Urinary bladder (tissue), 4 donors: ENCODE results near the gene CD58. TPM values are rescaled to one million over a fixed set of nuclear protein-coding genes. Genes with fewer than 3 reads are reported as not detected.
"Not testable (repeated sequence)": the region's sequence is repeated elsewhere in the genome, so short reads cannot be mapped to it uniquely, and the experiment has no call there.

Experiments used
- DNase-seq: peaks from one replicate; pipeline ENCODE4 v3.0.0-alpha.2; 2015; ENCODE audit errors: extremely low spot score
- H3K27ac ChIP-seq: one replicate; pipeline ENCODE4 v1.5.1; 2013; ENCODE audit warnings: low read depth, mild to moderate bottlenecking, moderate library complexity
- H3K36me3 ChIP-seq: one replicate; pipeline ENCODE4 v1.6.1; 2013; ENCODE audit warnings: mild to moderate bottlenecking, moderate library complexity; ENCODE audit not compliant: insufficient read depth
- H3K4me1 ChIP-seq: one replicate; pipeline ENCODE4 v1.6.1; 2013; ENCODE audit warnings: mild to moderate bottlenecking, moderate library complexity; ENCODE audit not compliant: insufficient read depth
- H3K4me3 ChIP-seq: one replicate; pipeline ENCODE4 v1.5.1; 2013; ENCODE audit warnings: low read depth, low read length
- WGBS: extraction: QIAGEN DNeasy Blood & Tissue Kit; methylation state at CpG from one replicate; pipeline ENCODE4 v1.1.7; 2013; 5-methylcytosine and 5-hydroxymethylcytosine counted together
- polyA plus RNA-seq: library from polyadenylated mRNA; stranded (reverse); fragments of 200-250 nt; gene quantifications from one replicate; pipeline ENCODE4 v1.2.3, GENCODE V29; 2013
- total RNA-seq: library from RNA; depleted of rRNA; stranded (reverse); fragments of >200 nt; gene quantifications from one replicate; pipeline ENCODE4 v1.2.3, GENCODE V29; 2014
- donor health status: healthy with polysubstance abuse.
- donor health status: healthy.

Gene CD58, protein sequence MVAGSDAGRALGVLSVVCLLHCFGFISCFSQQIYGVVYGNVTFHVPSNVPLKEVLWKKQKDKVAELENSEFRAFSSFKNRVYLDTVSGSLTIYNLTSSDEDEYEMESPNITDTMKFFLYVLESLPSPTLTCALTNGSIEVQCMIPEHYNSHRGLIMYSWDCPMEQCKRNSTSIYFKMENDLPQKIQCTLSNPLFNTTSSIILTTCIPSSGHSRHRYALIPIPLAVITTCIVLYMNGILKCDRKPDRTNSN
- 36.3 TPM for total RNA-seq
- polyA plus RNA-seq = 22.6 TPM

DNA sequence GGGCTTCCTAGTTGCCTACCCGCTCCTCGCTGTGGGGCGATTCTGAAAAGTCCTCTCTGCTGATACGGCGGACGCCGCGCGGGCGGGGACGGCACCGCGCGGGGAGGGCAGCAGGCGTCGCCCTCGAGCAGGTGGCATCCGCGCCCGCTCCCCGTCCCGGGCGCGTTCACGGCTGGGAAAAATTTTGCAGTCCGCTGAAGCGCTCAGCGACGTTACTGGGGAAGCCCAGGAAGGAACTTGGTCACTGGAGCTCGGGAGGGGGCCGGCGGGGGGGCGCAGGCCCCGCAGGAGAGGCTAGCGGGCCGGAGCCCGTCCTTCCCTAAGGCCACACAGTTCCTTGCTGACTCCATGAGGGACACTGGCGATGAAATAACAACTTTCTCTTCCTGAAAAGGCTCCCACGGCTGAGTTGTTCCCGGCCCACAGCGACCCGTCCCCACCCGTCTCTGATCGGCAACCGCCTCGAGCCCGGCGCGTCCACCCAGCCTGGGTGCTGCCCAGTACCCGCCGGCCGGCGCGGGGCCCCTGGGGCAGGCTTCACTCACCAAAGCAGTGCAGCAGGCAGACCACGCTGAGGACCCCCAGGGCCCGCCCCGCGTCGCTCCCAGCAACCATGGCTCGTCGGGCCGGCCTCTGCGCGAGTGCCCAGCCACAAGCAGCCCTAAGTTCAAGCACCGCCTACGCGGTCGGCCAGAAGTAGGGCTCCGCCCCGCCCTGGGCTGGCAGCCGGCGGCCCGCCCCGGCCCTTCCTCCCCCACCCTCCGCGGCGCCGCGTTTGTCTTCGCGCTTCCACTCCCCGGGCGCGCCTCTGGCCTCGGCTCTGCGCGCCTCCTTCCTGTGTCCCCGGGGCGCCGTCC is at the start of gene CD58:
Gene CD58 (minus strand): TSS at position 669 of the 857 bp plus-strand sequence. CDS start 54 bp downstream, at position 615.
- H3K36me3 ChIP-seq = no peaks in the 10 kb centered on the region
- no peaks in the 10 kb centered on the region for H3K4me1 ChIP-seq
- DNase-seq = peak; percentile 40
- H3K4me3 ChIP-seq = peak within 1 kb of the TSS; percentile 56
- WGBS = under 1% methylated on average over 90 of the region's 90 CpGs
- peak within 1 kb of the TSS; percentile 95 for H3K27ac ChIP-seq

DNA sequence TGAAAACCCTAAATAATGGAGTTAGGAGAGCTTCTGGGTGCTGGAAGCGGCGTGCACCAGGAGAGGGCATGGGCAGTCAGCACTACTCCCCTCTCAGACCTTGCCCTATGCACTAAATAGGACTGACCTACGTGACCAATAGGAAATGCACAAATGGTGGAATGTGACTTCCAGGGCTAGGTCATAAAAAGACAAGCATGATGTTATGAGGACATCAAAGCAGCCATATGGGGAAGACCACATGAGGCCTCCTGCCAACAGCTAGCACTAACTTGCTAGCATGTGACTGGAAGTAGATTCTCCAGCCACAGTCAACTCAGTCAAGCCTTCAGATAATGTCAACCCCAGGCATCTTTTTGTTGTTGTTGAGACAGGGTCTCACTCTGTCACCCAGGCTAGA is 49.6 kb upstream of the CD58 start:
- DNase-seq, H3K4me1 ChIP-seq, H3K36me3 ChIP-seq, H3K4me3 ChIP-seq, H3K27ac ChIP-seq: not testable (repeated sequence)
- WGBS = 100% methylated on average over 3 of the region's 3 CpGs

DNA sequence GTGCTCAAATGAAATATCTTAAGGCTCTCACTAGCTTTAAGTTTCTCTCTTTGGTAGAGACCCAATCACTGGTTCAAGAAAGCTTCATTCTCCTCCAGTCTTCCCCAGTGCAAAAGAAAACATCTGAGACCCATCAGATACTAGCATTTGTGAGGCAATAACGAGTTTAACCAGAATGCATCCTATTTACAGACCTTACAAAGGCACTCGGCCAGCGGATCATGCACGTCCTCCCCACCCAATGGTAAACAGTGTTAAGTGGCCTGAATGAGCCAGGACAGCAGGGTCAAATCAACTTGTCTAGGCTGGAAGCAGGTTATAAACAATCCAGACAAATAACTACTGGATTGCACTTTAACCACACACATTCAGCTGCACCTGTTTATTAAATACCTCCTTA is 48.3 kb upstream of the CD58 start:
- not testable (repeated sequence) for DNase-seq, H3K36me3 ChIP-seq, H3K4me1 ChIP-seq, H3K27ac ChIP-seq, H3K4me3 ChIP-seq
- 43% methylated on average over 4 of the region's 4 CpGs for WGBS

DNA sequence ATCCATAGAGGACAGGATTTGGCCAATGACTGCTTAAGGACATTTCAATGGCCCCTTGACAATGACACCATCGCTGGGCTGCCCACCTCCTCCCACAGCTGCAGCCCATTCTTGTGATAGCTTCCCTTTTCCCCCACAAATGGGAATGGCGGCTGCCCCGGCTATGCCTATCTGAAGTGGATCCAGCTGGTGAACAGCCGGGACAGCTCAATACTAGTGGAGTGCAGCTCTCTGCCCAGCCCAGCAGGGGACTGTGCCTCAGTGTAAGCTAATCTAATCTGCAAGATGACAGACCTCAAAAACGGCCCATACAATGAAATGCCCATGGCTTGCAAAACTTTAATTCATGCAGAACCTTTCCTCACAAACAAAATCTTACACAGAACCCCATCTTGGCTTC is 47.0 kb upstream of the CD58 start:
- not testable (repeated sequence) for DNase-seq
- WGBS = 65% methylated on average over 5 of the region's 5 CpGs

DNA sequence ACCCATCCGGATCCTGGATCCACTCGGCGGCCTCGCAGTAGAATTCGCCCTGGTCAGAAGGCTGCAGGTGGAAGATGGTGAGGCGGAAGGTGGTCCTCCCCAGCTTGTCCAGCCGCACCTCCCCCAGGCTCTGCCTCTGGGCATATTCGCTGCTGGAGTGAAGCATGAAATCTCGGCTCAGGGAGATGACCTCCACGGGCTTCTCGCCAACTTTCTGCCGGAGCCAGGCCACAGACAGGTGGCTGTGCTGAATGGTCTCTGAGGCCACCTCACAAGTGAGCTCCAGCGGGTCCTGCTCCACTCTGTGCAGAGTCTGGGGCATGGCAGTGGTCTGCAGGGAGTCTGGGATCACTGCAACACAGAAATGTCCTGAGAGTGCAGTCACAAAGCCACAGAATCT is 43.0 kb upstream of the CD58 start:
- DNase-seq, H3K27ac ChIP-seq, H3K4me3 ChIP-seq, H3K36me3 ChIP-seq, H3K4me1 ChIP-seq: not testable (repeated sequence)
- 88% methylated on average over 13 of the region's 13 CpGs for WGBS

More for the DNA sequence above, 47.0 kb upstream of the CD58 start:
- not testable (repeated sequence) for H3K36me3 ChIP-seq, H3K4me3 ChIP-seq, H3K27ac ChIP-seq, H3K4me1 ChIP-seq

DNA sequence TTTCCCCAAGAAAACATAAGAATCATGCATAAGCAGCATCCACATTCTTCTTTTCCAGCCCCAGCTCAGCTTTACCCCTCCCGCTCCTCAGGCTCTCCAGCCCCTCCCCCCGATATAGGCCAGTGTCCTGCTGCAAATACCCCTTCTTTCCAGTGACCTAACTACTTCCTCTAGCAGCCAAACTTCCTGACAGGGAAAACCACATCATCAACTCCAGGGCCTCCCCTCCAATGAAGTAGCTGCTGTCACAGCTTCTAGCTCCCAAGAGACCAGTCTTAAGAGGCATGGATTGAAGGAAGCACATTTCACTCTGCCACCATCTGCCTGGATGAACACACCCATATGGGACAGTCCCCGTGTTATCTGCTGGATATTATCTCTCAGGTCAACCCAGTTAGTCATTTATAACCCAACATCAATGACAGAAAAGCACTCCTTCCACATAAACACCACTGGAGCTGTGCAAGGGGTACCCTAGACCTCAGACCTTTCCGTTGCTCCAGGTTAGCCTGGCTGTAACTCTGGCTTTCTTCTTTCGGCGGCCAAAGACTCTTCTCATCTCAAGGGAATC is 39.1 kb upstream of the CD58 start:
- H3K36me3 ChIP-seq, H3K4me3 ChIP-seq, H3K4me1 ChIP-seq, H3K27ac ChIP-seq, DNase-seq: not testable (repeated sequence)
- WGBS = 88% methylated on average over 6 of the region's 6 CpGs

DNA sequence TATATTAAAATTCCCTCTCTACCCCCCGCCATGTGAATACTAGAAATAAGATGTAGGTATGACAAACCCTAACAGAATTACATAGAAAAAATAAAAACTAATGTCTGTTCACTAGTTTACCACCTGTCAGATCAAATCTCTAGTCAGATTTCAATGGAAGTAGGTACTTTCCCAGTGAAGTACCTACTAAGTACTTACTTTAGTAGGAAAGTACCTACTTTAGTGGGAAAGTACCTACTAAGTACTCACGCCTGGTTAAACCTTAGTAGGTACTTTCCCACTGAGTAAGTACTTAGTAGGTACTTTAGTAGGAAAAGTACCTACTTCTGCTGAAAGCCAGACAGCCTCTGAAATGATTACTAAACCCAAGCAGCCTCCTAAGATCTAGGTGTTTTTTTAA is 38.0 kb upstream of the CD58 start:
- not testable (repeated sequence) for DNase-seq, H3K4me3 ChIP-seq, H3K4me1 ChIP-seq, H3K36me3 ChIP-seq, H3K27ac ChIP-seq
- 88% methylated on average over 2 of the region's 2 CpGs for WGBS

DNA sequence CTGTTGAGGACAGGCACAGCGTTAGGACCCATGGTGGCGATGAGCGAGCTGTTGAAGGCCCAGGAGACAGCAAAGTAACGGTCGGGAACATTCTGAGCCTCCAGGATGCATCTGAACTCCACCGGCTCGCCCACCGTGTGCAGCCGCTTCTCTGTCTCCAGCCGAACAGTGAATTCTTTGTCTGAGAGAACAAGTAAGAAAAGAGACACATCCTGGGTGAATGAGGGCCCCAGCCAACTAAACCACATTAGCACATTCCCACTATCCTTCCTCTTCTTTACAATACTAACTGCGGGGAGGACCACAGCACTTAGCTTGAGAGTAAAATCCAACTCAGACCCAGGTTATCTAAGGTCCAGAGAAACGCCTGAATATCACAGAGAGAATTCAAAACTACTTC is 37.3 kb upstream of the CD58 start:
- H3K27ac ChIP-seq, H3K4me3 ChIP-seq, DNase-seq, H3K36me3 ChIP-seq, H3K4me1 ChIP-seq: not testable (repeated sequence)
- WGBS = 92% methylated on average over 11 of the region's 12 CpGs

DNA sequence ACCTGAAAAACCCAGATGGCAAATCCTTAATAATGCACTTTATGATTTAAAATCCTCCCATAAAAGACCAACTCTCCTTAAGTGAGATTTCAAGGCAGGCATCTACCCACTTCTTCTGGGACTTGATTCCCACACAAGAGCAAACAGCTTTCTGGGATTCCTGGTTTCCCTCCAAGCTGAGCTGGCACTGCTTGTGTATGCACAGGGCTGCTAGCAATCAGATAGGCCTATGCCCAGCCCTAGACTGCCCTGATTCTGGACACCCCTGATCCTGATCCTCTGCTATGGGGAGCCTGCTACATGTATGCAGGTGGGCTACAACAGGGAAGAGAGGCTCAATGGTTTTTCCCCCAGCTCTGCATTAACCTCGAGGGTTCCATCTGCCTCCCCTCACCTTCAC is 36.6 kb upstream of the CD58 start:
- H3K4me3 ChIP-seq, H3K27ac ChIP-seq, DNase-seq, H3K4me1 ChIP-seq, H3K36me3 ChIP-seq: not testable (repeated sequence)
- WGBS = 74% methylated on average over 1 of the region's 1 CpG

DNA sequence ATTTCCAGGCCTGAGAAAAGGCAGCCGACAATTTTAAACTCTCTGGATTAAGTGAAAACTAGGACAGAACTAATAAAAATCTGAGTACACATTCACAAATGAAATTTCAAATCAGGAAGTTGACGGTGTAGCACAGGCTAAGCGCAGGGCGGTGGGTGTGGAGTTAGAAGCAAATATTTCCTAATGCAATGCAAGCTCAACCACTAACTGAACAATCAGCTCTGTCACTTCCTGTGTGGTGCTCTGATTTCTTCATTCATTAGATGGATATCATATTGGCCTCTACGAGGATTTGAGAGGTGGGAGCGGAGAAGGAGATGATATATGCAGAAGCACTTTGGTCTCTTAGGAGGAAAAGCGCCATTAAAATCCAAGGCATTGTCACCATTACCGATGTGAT is 35.2 kb upstream of the CD58 start:
- H3K4me3 ChIP-seq, H3K27ac ChIP-seq, DNase-seq, H3K4me1 ChIP-seq, H3K36me3 ChIP-seq: not testable (repeated sequence)
- 76% methylated on average over 7 of the region's 8 CpGs for WGBS

DNA sequence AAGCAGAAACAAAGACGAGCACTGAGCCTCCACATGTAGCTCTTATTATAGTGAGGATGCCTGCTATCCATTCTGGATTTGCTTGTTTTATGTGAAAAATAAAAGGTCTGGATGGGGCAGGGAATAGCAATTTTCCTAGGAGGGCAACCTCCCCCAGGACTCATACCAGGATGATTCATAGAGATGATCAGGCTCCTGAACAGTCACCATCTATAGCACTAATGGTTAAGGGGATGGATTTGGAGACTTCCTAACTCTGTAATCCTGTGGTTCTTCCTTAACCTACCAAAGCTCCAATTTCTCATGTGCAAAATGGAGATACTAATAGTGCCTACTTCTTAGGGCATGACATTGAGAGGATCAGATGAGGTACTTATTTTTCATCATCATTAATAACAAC is 34.5 kb upstream of the CD58 start:
- DNase-seq = no peak
- Histone ChIP-seq H3K4me1 (no peaks in the 10 kb centered on the region), H3K36me3 (no peaks in the 10 kb centered on the region), H3K4me3 (no peak overlapping the region), H3K27ac (no peak overlapping the region)
- WGBS = 97% methylated on average over 1 of the region's 1 CpG

DNA sequence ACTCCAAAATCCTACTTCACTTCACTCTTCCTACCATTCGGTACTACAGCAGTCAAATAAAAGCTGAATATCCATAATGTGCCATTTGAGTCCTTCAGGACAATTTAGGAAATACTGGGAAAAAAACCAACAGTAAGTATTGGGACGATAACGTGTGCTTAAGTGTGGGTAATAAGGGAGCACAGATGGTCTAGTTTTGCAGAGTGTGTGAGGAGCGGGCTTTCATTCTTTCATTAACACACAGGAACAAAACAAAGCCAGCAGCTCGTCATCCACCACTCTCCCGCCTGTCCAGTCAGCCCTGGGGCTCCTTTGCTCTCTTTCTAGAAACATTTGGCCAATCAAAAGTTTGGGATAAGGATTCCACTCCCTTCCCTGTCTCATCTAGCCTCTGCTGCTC is 33.6 kb upstream of the CD58 start:
- DNase-seq, H3K4me3 ChIP-seq, H3K36me3 ChIP-seq, H3K4me1 ChIP-seq, H3K27ac ChIP-seq: not testable (repeated sequence)
- WGBS = 90% methylated on average over 6 of the region's 6 CpGs

DNA sequence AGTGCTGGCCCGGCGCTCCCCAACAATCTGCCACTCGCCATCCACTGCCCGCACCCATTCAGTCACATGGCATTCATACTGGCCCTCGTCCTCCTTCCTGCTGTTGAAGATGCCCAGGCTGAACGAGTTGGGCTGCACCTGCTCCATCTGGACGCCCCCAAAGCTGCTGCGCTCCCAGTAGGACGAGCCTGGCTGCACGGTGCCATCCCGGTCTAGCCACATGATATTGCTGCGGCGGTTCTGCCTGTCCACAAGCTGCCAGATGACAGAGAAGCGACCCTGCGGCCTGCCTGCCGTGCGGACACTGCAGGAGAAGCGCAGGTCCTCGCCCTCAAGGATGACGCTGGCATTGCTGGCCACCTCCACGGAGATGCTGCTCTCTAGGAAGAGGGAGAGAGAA is 32.8 kb upstream of the CD58 start:
- DNase-seq, H3K4me3 ChIP-seq, H3K27ac ChIP-seq, H3K36me3 ChIP-seq, H3K4me1 ChIP-seq: not testable (repeated sequence)
- WGBS = 97% methylated on average over 21 of the region's 21 CpGs

DNA sequence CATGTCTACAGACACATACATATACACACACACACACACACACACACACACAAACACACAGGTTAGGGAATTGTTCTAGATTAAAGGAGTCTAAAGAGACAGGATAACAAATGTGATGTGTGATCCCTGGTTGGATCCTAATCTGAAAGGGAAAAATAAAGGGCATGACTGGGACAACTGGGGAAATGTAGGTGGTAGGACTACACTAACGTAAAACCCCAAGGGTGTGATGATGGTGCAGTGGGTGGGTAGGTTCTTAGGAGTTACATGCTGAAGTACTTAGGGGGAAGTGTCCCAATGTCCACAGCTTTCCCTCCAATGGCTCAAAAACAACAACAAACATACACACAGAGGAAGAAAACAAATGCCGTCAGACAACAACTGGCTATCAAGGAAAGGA is 28.5 kb upstream of the CD58 start:
- H3K4me1 ChIP-seq, DNase-seq, H3K4me3 ChIP-seq, H3K27ac ChIP-seq, H3K36me3 ChIP-seq: not testable (repeated sequence)
- 83% methylated on average over 2 of the region's 2 CpGs for WGBS
